ENCODE data around the gene RSF1.

Gene RSF1

DNA sequence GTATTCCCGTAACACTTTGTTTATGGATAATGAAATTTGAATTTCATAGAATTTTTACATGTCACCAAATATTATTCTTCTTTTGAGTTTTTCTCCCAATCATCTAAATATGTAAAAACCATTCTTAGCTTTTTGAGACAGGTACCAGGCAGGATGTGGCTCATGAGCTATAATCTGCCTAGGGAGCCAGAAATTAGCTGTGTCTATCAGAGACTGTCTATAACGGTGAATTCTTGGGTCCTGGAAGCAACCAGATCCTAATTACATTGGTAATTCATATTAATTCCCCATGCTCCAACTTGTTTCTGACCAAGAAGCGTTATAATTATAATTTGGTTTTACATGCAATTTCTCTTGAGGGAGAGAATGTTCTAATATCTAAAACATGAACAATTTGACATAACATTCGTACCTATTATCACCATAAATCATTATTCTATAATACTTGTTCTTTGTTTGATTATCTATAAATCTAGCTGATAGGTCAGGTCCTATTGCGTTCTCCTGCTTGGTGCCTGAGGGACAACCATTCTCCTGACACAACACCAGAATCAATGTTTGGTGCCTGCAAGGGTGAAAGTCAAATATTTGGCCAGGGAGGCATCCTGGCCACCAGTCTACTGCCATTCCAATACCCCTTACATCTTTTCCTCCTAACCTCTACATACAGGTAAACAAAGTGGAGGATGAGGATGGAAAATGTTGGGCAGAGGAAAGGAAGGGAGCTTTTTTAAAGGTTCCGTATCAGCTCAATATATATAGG is 69.9 kb downstream of the RSF1 start:
- H3K4me3 ChIP-seq (ENCODE audit: low read depth, low read length) = no peak overlapping the region
- TF ChIP-seq, protein P1, sequence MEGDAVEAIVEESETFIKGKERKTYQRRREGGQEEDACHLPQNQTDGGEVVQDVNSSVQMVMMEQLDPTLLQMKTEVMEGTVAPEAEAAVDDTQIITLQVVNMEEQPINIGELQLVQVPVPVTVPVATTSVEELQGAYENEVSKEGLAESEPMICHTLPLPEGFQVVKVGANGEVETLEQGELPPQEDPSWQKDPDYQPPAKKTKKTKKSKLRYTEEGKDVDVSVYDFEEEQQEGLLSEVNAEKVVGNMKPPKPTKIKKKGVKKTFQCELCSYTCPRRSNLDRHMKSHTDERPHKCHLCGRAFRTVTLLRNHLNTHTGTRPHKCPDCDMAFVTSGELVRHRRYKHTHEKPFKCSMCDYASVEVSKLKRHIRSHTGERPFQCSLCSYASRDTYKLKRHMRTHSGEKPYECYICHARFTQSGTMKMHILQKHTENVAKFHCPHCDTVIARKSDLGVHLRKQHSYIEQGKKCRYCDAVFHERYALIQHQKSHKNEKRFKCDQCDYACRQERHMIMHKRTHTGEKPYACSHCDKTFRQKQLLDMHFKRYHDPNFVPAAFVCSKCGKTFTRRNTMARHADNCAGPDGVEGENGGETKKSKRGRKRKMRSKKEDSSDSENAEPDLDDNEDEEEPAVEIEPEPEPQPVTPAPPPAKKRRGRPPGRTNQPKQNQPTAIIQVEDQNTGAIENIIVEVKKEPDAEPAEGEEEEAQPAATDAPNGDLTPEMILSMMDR (IDR thresholded peaks at IDR 0.05; ENCODE audit: borderline replicate concordance, insufficient read depth, low read depth, low read length) = no peak

DNA sequence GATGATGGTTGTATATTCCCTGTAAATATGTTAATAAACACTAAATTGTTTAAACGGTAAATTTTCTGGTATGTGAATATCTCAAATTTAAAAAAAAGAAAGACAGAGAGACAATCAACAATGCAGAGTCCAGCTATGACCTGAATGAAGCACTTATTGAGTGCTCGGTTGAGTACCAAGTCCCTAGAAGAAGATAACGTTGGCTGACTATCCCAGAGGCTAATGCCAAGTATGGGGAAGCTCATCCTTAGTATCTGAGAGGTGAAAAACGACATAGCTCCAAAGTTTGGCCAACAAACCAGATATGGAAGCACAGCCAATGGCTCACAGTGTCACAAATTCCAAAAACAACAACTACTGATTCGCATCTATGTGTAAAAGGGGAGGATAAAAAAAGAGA is 71.3 kb downstream of the RSF1 start:
- TF ChIP-seq, protein P1 (IDR thresholded peaks at IDR 0.05; ENCODE audit: borderline replicate concordance, insufficient read depth, low read depth, low read length) = no peak
- no peak overlapping the region for H3K4me3 ChIP-seq (ENCODE audit: low read depth, low read length)

DNA sequence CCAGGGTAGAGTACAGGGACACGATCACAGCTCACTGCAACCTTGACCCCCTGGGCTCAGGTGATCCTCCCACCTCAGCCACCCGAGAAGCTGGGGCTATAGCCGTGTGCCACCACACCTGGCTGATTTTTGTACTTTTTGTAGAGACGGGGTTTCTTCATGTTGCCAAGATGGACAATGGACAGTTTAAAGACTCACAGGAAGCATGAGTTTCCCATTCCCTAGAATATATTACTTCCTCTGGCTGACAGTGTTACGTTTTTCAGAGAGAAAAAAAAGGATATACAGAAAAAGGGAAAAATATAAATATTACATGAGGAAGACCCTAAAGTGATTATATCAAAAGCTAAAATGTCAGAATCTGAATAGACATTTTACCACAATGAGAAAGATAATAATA is 72.3 kb downstream of the RSF1 start:
- no peak overlapping the region for H3K4me3 ChIP-seq (ENCODE audit: low read depth, low read length)
- TF ChIP-seq, protein P1 (IDR thresholded peaks at IDR 0.05; ENCODE audit: borderline replicate concordance, insufficient read depth, low read depth, low read length) = no peak

DNA sequence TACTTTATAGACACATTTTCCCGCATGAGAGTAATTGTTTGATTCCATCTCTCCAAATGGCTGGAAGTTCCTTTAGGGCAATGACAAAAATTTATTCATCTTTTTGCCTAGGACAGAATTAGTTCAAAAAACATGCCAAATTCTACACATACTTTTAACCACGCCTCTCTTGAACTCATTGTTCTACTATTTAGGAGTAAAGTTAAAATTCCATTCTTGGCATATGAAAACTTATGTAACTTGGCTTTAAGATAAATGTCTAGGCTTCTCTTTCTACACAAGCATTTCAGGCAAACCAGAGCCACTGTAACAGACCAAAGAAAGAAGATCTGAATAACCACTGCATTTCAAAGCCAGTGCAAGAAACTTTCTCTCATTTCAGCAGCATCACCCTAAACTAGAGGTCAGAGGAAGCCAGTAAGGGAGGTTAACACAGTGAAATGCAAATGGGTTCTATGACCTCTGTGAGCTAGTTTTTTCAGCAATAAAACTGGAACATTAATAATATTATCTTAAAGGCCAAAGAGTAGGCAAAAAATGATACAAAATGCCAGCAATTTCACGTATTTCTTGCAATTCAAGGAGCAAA is 73.0 kb downstream of the RSF1 start:
- TF ChIP-seq, protein P1 (IDR thresholded peaks at IDR 0.05; ENCODE audit: borderline replicate concordance, insufficient read depth, low read depth, low read length) = no peak
- H3K4me3 ChIP-seq (ENCODE audit: low read depth, low read length) = no peak overlapping the region

DNA sequence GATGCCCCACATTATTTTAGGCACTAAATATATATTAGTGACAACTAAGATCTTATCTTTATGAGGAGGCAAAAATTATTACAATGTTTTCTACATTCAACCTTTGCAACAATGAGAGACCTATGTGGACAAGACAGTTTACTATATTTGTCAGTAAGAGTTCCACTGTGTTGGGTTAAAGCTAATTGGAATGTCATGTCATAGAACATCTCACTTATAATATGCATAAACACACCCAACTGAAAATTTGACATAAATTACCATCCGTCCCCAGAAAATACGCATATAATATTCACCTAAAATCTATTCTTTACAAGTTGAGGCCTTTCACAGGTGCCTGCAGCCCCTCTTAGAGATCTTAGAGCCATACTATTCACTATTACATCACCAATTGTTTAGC is 84.0 kb downstream of the RSF1 start:
- H3K4me3 ChIP-seq (ENCODE audit: low read depth, low read length) = no peak overlapping the region
- TF ChIP-seq, protein P1 (IDR thresholded peaks at IDR 0.05; ENCODE audit: borderline replicate concordance, insufficient read depth, low read depth, low read length) = no peak

DNA sequence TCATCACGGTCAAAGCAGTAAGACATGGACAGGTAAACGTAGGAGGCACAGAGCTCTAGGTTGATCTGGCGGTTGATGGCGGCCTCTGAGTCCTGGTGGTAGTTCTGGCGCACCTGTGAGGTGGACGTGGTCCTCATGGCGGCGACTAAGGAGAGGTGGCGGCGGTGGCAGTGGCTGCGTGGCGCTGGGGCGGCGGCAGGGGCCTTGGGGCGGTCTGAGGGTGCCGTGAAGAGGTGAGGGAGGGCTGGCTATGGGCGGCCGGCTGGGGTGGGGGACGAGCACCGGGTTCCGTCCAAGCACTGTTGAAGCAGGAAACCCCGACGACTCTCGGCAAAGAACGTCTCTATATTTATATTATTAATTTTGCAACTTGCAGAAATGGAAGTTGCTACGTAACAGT is 85.6 kb downstream of the RSF1 start:
- H3K4me3 ChIP-seq (ENCODE audit: low read depth, low read length) = no peak overlapping the region

More for the DNA sequence above, 85.6 kb downstream of the RSF1 start:
- TF ChIP-seq, protein P1 (IDR thresholded peaks at IDR 0.05; ENCODE audit: borderline replicate concordance, insufficient read depth, low read depth, low read length) = no peak
